ENCODE results near the gene FBXL13.

GRCh38 chr7:102935450-102936115 lies 139.0 kb downstream of the FBXL13 start:
- peak; percentile 87 for TF ChIP-seq RCOR1 (IDR thresholded peaks at IDR 0.05; ENCODE audit: low read length)
- TF ChIP-seq, protein P1, sequence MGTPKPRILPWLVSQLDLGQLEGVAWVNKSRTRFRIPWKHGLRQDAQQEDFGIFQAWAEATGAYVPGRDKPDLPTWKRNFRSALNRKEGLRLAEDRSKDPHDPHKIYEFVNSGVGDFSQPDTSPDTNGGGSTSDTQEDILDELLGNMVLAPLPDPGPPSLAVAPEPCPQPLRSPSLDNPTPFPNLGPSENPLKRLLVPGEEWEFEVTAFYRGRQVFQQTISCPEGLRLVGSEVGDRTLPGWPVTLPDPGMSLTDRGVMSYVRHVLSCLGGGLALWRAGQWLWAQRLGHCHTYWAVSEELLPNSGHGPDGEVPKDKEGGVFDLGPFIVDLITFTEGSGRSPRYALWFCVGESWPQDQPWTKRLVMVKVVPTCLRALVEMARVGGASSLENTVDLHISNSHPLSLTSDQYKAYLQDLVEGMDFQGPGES (IDR thresholded peaks at IDR 0.05; ENCODE audit: low read depth, low read length) = no peak
- TF ChIP-seq RAD21 (IDR thresholded peaks at IDR 0.05; ENCODE audit: low read length) = peak; percentile 30; the same call in 1 of the 2 replicates
- TF ChIP-seq, protein P2, sequence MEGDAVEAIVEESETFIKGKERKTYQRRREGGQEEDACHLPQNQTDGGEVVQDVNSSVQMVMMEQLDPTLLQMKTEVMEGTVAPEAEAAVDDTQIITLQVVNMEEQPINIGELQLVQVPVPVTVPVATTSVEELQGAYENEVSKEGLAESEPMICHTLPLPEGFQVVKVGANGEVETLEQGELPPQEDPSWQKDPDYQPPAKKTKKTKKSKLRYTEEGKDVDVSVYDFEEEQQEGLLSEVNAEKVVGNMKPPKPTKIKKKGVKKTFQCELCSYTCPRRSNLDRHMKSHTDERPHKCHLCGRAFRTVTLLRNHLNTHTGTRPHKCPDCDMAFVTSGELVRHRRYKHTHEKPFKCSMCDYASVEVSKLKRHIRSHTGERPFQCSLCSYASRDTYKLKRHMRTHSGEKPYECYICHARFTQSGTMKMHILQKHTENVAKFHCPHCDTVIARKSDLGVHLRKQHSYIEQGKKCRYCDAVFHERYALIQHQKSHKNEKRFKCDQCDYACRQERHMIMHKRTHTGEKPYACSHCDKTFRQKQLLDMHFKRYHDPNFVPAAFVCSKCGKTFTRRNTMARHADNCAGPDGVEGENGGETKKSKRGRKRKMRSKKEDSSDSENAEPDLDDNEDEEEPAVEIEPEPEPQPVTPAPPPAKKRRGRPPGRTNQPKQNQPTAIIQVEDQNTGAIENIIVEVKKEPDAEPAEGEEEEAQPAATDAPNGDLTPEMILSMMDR (IDR thresholded peaks at IDR 0.05) = no peak
- TF ChIP-seq TEAD4 (IDR thresholded peaks at IDR 0.05; ENCODE audit: borderline replicate concordance, insufficient read depth) = no peak
- TF ChIP-seq, protein P3, sequence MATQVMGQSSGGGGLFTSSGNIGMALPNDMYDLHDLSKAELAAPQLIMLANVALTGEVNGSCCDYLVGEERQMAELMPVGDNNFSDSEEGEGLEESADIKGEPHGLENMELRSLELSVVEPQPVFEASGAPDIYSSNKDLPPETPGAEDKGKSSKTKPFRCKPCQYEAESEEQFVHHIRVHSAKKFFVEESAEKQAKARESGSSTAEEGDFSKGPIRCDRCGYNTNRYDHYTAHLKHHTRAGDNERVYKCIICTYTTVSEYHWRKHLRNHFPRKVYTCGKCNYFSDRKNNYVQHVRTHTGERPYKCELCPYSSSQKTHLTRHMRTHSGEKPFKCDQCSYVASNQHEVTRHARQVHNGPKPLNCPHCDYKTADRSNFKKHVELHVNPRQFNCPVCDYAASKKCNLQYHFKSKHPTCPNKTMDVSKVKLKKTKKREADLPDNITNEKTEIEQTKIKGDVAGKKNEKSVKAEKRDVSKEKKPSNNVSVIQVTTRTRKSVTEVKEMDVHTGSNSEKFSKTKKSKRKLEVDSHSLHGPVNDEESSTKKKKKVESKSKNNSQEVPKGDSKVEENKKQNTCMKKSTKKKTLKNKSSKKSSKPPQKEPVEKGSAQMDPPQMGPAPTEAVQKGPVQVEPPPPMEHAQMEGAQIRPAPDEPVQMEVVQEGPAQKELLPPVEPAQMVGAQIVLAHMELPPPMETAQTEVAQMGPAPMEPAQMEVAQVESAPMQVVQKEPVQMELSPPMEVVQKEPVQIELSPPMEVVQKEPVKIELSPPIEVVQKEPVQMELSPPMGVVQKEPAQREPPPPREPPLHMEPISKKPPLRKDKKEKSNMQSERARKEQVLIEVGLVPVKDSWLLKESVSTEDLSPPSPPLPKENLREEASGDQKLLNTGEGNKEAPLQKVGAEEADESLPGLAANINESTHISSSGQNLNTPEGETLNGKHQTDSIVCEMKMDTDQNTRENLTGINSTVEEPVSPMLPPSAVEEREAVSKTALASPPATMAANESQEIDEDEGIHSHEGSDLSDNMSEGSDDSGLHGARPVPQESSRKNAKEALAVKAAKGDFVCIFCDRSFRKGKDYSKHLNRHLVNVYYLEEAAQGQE (IDR thresholded peaks at IDR 0.05; ENCODE audit: low read depth, low read length) = no peak
- no peak for TF ChIP-seq NFIC (IDR thresholded peaks at IDR 0.05; ENCODE audit: borderline replicate concordance)
- TF ChIP-seq EZH2phosphoT487 (IDR thresholded peaks at IDR 0.05; ENCODE audit: borderline replicate concordance, low read depth) = no peak
- TF ChIP-seq SMC3 (IDR thresholded peaks at IDR 0.05; ENCODE audit: low read depth, low read length) = no peak
- no peak for TF ChIP-seq JUND (IDR thresholded peaks at IDR 0.05)
